ENCODE measurements around the gene ADAM19. TPM values are rescaled to one million over a fixed set of nuclear protein-coding genes. Genes with fewer than 3 reads are reported as not detected.
A peak's percentile ranks its signal among the peaks of the same experiment; 100 is the strongest.

Gene ADAM19
- total RNA-seq, 1 donor from 2014 or later: 10.6 TPM

DNA sequence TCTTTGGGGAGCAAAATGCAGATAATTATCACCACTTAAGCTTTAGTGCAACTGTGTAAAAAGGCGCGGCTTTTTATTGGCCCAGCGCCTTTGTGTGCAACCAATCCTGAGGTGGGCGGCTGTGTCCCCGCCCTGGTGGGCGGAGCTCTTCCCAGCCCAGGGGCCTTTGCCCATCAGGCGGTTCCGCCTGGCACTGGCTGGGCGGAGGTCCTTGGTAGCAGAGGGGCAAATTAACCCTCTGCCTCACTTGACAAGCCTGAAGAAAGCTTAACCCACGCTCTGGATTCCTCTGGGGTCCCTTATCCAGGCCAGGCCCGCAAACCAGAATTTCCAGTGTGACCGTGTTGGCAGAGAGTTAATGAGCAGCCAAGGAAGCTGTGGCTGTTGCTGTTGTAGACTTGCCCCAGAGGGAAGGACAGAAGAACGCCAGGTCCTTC lies 128.4 kb downstream of the ADAM19 start:
- DNase-seq: no peak
- no peak overlapping the region for H3K4me3 ChIP-seq
- no peak overlapping the region for H3K27ac ChIP-seq
- TF ChIP-seq, protein P1, sequence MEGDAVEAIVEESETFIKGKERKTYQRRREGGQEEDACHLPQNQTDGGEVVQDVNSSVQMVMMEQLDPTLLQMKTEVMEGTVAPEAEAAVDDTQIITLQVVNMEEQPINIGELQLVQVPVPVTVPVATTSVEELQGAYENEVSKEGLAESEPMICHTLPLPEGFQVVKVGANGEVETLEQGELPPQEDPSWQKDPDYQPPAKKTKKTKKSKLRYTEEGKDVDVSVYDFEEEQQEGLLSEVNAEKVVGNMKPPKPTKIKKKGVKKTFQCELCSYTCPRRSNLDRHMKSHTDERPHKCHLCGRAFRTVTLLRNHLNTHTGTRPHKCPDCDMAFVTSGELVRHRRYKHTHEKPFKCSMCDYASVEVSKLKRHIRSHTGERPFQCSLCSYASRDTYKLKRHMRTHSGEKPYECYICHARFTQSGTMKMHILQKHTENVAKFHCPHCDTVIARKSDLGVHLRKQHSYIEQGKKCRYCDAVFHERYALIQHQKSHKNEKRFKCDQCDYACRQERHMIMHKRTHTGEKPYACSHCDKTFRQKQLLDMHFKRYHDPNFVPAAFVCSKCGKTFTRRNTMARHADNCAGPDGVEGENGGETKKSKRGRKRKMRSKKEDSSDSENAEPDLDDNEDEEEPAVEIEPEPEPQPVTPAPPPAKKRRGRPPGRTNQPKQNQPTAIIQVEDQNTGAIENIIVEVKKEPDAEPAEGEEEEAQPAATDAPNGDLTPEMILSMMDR (IDR thresholded peaks at IDR 0.05): no peak
- H3K36me3 ChIP-seq: no peaks in the 10 kb centered on the region
- H3K27me3 ChIP-seq: no peaks in the 10 kb centered on the region
- H3K4me1 ChIP-seq: no peaks in the 10 kb centered on the region
- peak; percentile 73 for ATAC-seq
- intact Hi-C loops (cut with DNase I): no loop called here
- no peaks in the 10 kb centered on the region for H3K9me3 ChIP-seq

DNA sequence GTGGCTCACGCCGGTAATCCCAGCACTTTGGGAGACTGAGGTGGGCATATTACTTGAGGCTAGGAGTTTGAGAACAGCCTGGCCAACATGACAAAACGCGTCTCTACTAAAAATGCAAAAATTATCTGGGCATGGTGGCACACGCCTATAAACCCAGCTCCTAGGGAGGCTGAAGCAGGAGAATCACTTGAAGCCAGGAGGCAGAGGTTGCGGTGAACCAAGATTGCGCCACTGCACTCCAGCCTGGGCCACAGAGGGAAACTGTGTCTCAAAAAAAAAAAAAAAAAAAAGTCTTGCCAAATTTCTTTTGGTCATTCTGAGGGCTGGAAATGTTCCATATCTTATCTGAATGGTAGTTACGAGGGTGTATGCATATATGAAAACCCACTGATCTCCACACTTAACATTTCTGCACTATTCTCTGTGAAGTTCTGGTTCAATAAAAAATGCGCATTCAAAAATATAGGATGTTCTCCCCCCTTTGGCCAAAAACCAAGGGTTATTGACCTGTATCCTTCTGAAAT lies 129.1 kb downstream of the ADAM19 start:
- Histone ChIP-seq H3K4me1 (no peaks in the 10 kb centered on the region), H3K9me3 (no peaks in the 10 kb centered on the region), H3K4me3 (no peak overlapping the region), H3K27ac (no peak overlapping the region), H3K27me3 (no peaks in the 10 kb centered on the region), H3K36me3 (no peaks in the 10 kb centered on the region)
- intact Hi-C loops (cut with DNase I): no loop called here
- TF ChIP-seq, protein P1 (IDR thresholded peaks at IDR 0.05): no peak
- no peak for ATAC-seq
- DNase-seq: no peak

DNA sequence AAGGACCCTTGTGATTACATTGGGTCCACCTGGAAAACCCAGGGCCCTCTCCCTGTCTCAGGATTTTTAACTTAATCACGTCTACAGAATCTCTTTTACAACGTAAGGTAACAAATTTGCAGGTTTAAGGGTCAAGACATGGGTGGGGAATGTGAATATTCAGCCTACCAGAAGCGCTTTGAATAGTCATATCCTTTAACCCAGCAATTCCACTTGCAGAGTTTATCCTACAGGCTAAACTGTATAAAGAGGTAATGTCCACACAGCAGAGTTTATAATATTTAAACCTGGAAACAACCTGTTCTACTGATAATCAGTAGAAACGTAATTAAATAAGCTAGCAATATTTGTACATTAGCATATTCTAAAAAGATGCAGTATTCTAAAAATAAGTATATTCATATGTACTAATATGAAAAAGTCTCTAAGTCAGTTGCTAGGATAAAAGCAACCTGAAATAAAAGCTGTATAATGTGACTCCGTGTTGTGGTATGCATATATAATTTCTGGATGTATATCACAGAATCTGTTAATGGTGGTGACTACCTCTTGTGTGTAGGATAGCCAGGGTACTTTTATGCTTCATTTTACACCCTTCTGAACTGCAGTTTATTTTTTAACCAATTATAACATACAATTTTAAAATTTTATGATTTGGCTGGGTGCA lies 129.7 kb downstream of the ADAM19 start:
- no peaks in the 10 kb centered on the region for H3K27me3 ChIP-seq
- intact Hi-C loops (cut with DNase I): no loop called here
- ATAC-seq (no peak), DNase-seq (no peak)
- TF ChIP-seq, protein P1 (IDR thresholded peaks at IDR 0.05): no peak
- no peaks in the 10 kb centered on the region for H3K4me1 ChIP-seq
- no peaks in the 10 kb centered on the region for H3K9me3 ChIP-seq
- no peak overlapping the region for H3K4me3 ChIP-seq
- no peak overlapping the region for H3K27ac ChIP-seq
- H3K36me3 ChIP-seq: no peaks in the 10 kb centered on the region

DNA sequence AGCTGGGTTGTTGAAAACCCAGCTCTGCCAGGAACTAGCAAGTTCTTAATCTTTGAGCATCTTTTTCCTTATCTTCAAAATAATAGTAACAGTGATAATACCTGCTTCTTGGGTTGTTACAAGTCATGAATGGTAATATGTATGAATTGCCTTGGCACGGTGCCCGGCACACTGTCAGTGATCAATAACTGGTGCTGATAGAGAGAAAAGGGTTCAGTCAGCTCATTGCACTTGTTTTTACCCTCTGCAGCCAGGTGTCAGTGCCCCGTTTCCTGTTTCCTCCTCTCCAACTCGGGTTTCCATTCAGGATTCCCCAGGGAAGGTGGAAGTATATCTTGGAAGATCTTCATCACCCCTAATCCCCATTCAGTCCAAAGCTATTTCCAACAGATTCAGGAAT lies 131.4 kb downstream of the ADAM19 start:
- Histone ChIP-seq H3K27me3 (no peaks in the 10 kb centered on the region), H3K4me1 (no peaks in the 10 kb centered on the region), H3K27ac (no peak overlapping the region), H3K36me3 (no peaks in the 10 kb centered on the region), H3K4me3 (no peak overlapping the region), H3K9me3 (no peaks in the 10 kb centered on the region)
- no peak for ATAC-seq
- DNase-seq: no peak
- TF ChIP-seq, protein P1 (IDR thresholded peaks at IDR 0.05): no peak
- intact Hi-C loops (cut with DNase I): no loop called here

DNA sequence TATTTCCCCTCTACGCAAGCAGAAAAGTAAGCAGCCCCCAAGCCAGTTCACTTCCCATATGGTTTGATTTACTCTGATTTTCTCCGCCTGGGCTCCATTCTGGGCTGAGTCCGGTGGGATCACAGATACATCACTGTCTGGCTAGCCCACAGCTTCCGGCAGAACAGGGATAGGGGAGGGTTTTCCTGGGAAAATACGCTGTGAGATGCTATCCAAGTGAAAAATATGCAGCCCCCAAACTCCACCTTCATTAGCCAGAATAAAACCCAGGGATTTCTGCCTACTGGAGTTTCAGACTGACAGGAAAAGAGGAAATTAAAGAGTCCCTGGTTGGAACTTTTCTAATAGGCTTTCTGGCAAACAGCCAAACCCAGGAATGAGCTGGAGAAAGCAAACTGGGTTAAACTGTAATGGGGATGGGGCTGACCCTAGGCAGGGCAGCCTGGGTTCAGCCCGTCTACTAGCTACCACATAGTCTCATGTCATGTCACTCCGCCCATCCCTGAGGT lies 132.5 kb downstream of the ADAM19 start:
- Histone ChIP-seq H3K27me3 (no peaks in the 10 kb centered on the region), H3K4me1 (no peaks in the 10 kb centered on the region), H3K36me3 (no peaks in the 10 kb centered on the region), H3K27ac (no peak overlapping the region), H3K9me3 (no peaks in the 10 kb centered on the region), H3K4me3 (no peak overlapping the region)
- intact Hi-C loops (cut with DNase I): no loop called here
- DNase-seq (no peak), ATAC-seq (no peak)
- TF ChIP-seq, protein P1 (IDR thresholded peaks at IDR 0.05): no peak

Measured in upper lobe of right lung (tissue), 1 donor.